ENCODE data around the gene REG4.
A peak's percentile ranks its signal among the peaks of the same experiment; 100 is the strongest.
"Not testable (repeated sequence)": the region's sequence is repeated elsewhere in the genome, so short reads cannot be mapped to it uniquely, and the experiment has no call there.

Gene REG4

DNA sequence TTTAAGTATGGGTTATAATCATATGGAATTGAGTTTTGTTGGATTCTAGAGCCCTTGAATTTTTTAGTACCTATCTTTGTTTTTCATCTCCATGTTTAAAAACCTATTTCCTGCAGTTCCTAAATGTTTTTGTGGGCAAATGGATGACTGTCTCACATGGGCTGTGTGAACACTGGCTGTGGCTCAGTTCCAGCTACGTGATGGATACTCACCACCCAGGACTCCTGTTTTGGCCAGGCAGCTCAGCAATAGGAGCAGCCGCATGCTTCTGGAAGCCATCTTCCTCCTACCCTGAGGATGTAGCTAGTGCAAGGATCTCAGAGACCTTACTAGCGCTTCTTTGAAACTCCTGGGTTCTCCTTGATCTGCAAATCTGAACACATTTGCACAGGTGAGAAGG is 2.8 kb downstream of the REG4 start:
- DNase-seq: no peak

DNA sequence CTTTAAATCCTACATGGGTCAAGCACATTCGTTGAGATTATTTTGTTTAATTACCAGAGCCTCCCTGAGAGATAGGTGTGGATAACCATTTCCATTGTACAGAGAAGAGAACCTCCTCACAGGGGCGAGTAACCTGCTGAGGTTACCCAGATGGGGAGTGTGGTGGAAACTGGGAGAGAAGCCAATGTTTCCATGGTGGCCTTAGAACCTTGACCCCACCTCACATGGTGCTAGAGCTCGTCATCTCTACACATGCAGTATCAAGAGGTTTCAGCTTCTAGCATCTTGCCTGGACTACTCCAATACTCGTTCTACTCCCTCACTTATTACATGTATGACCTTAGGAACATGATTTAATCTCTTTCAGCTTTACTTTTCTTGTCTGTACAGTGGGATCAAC is 4.8 kb downstream of the REG4 start:
- DNase-seq: no peak

DNA sequence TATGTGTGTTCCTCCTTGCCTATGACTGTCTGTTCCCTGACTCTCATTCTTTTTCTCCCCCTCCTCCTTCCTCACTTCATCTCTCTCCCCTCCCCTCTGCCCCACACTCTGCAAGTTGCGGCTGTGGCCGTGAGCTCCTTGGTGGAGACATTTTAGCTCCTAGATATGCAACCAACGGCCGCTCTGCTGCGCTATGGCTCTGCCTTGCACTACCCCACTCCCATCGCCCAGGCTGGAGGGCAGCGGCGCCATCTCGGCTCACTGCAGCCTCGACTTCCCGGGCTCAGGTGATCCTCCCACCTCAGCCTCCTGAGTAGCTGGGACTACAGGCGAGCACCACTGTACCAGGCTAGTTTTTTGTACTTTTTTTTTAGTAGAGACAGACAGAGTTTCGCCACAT is 5.5 kb downstream of the REG4 start:
- DNase-seq: no peak

DNA sequence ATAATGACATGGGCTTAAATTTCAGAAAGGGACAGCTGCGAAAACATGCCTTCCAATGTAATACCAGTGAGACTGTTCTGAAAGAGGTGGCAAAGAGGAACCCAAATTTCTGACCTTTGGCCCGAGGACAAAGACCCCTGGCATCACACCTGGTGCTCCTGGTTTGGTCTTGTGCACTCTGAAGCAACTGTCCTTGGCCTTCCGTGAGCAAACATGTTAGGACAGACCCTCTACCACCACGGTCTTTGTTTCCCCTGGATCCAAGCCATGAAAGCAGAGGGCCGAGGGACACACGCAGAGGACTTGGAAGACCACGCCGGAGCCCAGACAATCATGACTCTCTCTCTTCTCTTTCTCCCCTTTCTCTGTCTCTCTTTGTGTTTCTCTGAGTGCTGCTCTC is 6.0 kb downstream of the REG4 start:
- DNase-seq: no peak

DNA sequence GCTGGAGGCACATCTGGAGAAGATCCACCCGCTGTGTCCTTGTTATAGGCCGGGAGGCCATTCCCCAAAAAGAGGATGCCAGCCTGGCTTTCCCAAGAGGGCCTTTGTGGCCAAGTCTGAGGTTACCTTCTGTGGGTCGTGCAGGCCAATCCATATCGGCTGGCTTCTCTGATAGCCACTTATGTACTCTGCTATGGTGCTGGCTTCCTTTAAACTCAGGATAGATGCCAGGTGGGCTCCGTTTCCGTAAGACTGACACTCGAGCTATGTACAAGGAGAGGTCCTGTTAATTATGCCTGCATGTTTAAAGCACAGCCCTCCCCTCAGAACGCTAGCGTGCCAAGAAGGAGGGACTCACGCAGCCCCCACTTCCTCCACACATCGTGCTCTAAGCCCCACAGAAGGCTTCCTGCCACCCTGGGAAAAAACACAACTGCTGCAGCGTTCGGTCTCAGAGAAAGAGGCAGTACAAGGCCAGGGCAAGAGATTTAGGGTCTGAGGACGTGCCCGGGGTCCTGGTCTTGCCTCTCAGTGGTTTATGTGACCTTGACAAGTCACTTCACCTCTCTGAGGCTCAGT is 11.6 kb downstream of the REG4 start:
- no peak for DNase-seq

DNA sequence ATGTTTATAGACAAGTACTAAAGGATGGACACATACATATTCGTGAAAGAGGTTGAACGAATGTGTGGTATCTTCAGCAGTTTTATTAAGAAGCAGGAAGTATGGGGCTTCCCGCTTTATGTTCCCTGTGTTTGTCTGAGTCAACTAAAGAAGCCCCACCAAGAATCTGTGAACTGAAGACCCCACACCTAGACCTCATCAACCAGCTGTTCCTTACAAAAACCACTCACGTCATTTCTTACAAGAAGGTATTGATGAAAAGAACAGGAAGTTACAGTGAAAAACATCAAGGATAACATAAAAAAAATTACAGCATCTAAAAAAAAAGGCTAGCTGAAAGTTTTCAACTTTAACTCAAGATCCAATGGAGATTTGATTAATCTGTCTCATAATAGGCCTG is 12.3 kb downstream of the REG4 start:
- no peak for DNase-seq

DNA sequence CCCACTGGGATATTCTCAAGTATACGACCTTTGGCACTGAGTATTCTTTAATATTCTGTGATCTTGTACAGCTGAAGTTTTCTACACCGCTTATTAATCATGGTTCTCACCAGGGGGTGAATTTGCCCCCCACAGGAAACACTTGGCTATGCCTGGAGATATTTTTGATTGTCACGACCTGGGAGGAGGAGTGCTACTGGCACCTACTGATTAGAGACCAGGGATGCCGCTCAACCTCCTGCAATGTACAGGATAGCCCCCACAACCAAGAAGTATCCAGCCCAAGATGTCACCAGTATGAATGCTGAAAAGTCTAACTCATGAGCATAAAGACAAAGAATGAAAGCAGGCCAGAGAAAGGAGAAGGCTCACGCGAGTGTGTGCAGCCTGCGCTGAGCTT is 13.7 kb downstream of the REG4 start:
- no peak for DNase-seq

DNA sequence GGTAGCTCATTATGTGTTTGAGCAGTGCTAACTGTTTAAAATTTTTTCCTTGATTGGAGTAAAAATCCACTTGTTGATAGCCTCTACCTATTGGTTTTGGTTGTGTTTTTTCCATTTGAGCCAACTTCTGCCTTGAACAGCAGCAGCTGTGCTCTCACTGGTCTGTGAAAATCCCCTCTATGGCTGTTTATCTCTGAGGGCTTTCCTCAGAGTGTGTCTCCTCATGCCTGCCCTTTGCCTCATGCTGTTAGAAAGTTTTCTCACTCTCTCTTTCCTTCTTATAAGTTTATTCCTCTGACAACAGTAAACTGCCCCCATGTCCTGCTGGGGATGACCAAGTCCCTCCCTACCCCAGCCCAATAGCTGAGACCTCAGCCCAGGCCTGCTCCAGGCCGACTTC is 14.1 kb downstream of the REG4 start:
- DNase-seq: no peak

DNA sequence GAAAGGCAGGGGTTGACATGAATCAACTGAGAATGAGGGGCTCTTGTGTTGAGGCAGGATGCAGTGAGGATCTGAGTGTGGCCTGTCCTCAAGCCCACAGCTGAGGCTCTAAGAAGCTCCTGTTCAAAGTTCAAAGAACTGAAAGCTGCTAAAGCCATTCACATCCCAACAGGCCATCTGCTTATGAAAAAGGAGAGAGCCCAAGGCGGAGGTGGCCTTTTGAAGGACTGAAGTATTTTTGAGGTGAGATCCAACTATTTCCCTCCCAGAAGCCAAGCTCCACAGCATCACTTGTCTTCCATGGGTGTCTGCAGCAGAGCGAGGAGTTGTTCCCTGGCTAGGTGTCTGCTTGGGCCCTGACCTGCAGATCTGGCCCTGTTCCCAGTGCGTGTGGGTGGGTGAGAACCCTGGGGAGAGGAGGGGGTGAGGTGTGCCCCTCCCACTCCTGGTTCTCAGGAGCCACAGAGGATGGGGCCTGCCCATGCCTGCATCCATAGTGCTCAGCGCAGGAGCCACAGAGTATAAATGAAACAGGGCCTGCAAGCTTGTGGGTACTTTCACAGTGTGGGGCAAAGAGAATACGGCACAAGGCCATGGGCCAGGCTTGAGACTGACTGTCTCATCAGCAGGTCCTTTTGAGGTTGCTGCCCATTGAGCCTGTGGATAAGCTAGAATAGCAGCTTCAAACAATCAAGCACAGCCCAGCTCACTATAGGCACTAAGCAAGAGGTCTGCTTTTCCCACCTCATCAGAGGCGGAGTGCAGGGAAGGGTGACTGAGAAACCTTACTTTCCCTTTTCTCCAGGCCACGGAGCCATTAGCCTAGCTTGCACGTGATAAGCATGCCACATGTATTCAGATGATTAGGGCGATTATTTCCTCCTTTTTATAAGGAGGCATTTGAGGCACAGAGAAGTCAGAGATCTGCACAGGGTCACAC is 15.7 kb downstream of the REG4 start:
- peak in 4 of 58 donors; percentile 2 to 25 (median 6) for DNase-seq

DNA sequence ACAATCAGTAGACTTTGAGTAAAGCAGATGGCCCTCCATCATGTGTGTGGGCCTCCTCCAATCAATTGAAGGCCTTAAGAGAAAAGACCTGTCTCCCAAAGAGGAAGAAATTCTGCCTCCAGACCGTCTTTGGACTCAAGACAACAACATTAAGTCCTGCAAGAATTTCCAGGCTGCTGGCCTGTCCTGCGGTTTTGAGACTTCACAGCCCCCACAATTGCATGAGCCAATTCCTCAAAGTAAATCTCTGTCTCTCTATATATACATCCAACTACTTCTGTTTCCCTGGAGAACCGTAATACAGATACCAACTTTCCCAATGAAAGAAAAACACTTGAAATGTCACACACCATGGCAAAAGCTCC is 16.4 kb downstream of the REG4 start:
- DNase-seq: peak in 3 of 58 donors; percentile 15 to 25 (median 23)

DNA sequence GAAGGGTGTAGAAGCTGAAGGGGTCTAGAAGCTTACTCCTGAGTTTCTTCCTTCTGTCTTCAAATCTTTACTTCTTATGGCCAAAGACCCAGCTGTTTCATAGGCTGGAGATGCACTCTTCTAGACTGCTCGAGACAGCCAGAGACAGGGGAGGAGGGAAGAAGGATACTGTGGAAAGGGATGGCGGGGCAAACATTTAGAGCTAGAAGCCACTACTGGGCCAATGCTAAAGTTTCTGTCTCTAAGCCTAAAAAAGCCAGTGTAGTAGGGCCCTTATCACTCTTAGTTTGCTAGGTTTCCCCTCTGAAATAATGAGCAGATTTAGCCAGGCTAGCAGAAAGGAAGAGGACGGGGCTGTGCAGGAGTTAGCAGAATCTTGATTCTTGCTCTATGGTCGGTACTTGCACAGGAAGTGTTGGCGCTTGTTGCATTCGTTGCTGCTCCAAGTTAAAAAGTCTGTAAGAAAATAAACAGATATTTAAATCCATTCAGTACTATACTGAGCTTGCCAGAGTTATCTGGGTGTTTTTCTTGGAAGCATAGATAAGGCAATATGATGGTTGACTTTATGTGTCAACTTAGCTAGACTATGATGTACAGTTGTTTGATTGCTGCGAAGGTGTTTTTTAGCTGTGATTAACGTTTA is 16.9 kb downstream of the REG4 start:
- no peak for DNase-seq

DNA sequence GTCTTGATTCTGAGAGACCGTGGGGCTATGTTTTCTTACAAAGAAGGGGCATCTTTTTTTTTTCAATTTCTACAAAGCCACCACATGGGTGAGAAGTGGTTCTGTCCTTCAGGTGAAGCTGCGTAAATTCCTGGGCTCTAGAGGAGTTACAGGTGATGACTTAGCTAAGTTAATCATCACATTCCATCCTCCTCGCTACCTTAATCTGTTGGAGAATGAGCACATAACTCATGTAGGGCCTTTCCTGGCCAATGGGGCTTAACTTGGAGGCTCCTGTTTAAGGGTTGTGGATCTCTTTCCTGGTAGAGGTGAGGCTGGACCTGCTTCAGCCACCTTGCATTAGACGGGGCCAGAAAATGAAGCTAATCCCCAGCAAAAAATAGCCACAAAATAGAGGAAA is 19.9 kb downstream of the REG4 start:
- no peak for DNase-seq

DNA sequence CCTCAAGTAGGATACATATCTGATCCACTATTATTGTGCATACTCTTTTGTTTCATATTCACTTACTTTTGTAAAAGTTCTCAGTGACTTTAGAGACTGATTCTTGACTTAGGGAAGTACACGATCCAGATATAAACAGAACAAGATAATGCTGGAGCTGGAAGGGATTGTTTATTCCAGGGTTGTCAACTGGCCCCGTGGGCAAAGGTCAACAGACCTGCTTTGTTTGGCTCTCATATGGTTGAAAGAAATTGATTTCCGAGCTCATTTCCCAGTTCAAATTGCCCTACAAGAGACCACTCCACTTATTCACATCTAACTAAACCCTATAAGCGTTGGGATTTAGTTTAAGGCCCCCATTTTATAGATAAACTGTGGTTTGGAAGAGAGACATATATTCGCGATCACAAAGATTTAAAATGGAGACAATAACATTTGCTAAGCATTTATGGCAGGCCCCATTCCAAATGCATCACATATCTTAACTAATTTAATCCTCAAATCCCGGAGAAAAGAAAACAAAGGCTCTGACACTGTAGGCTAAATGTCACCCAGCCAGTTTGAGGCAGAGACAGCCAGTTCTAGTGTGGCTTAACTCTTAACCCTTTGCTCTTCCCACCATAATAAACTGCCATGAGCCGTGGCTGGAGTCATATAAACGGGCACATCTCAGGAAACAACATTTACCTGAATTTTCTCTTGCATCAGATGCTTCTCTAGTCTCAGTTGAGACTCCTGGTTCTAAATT is 20.6 kb downstream of the REG4 start:
- no peak for DNase-seq

DNA sequence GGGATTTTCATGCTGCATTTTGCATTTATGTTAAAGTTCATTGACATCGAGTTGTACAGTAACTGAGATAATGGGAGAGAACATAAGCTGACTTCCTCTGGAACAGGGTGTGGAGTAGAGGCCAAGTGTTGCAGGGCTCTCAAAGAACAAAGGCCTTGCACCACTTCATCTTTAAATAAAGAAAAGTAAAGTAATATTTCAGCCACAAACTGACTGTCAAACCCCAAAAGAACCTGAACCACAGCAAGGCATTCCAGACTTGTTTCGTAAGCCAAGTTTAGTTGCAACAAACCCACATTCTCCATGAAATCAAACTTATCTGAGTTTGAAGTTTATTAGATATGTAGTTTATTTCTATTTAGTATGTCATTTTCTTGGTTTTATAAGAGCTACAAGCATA is 23.5 kb downstream of the REG4 start:
- no peak for DNase-seq

DNA sequence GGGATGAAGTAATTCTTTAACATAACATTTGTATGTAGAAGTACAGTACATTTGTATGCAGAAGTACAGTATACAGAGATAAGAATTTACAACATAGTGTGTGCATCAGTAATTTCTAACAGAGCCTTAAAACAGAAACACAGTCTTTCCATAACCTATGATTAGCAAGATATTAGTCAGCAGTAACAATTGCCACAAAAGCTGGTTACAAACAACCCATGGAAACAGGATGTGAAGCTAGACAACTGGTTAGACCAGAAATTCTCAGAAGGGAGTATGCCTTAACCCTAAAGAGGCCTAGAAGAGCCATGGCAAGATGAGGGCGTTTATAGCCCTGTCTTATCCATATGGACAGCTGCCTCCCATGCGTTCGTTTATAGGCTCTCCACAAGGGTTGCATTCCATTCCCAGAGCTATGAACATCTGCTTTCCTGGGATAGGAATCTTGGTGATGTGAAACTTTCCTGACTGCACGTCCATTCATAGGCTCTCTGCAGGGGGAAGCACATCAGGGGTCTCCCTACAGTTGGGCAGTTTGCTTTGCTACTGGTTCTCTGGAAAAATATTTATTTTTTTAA is 24.7 kb downstream of the REG4 start:
- not testable (repeated sequence) for DNase-seq

DNA sequence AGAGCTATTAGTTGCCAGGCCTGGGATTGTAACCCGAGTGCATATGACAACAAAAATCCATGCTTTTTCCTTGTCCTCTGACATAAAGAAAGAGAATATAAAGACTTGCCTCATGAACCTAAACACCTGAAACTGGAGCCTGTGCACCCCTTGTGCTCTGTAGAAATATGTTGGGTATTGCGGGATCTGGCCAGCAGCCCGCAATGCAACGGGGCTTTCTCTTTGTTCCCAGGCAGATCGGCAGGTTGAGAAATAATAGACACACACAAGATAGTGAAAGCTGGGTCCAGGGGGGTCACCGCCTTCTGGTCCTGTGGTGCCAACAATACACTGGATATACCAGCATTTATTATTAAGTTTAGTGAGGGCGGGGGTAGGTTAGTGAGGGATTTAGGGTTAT is 25.2 kb downstream of the REG4 start:
- not testable (repeated sequence) for DNase-seq

DNA sequence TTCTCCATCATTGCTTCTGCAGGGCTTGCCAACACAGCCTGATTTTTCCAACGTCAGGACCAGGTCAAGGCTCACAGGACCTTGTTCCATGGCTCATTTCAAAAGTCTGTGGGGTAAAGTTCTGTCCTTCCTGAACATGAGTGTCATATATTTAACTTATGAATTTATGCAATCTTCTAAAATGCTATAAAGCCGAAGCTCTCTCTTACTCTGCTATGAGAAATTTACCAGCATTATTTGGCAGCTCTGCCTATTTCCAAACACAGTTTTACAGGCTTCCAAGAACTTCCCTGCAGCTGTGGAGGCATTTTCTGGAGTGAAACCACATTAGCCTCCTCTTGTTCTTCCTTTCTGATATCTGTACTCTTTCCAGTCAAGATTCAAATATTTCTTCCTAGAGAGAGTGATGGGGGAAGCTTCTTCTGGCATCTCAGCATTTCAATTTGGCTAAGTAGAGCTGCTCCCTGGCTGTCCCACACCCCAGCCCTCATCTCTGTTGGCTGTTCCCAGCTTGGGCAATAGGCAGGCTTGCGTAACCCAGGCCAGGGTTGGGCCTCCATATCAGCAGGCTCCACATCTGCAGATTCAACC is 27.0 kb downstream of the REG4 start:
- no peak for DNase-seq

DNA sequence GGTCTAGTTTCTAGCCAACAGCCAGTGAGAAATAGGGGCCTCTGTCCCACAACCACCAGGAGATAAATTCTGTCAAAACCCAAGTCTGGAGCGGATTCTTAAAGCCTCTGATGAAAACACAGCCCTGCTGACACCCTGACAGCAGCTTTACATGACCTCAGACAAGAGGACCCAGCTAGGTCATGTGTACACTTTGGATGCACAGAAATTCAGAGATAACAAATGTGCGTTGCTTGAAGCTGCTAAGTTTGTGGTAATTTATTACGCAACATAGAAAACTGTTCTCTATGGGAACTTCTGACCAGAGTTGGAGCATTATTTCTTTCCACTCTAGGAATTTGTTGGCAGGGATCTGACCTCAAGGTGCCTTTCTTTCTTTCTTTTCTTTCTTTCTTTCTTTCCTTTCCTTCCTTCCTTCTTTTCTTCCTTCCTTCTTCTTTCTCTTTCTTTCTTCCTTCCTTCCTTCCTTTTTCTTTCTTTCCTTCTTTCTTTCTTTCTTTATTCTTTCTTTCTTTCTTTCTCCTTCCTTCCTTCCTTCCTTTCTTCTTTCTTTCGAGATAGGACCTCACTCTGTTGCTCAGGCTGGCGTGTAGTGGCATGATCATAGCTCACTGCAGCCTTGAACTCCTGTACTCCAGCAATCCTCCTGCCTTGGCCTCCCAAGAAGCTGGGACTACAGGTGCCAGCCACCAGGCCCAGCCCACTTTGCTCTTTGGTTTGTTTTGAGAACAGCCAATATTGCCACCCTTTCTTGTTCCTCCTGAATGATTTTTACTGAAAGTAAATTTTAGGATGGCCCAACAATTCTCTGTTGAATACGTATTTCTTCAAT is 27.7 kb downstream of the REG4 start:
- DNase-seq: no peak

DNA sequence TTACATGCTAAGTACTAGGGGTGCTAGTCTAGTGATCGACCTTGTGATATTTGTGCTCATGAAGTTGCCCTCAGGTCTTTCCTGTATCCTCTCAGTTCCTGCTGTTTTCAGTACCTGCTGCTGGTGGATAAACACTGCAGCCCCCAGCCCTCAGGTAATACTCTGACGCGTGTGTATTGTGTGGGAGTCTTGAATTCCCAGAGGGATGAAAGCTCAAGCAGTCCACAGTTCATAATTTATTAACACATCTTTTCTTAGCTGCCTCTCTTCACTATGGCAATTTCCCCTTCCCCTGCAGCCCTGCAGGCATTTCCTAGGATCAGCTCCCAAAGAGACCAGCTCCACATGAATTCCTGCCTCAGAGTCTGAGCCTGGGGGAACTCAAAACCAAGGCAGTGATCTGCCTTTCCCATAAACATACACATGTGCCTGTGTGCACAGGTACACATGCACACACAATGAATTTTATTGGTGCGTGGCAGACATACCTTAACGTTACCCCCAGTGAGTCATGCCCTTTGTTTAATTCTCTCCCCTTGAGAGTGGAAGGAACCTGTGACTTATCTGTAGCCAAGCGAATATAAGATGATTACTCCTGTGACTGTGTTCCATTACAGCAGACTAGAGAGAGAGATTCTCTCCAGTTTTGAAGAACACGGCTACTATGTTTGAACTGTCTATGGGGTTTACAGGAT is 28.5 kb downstream of the REG4 start:
- DNase-seq: no peak
